ENCODE data around the gene PLXDC2. TPM values are rescaled to one million over a fixed set of nuclear protein-coding genes. Genes with fewer than 3 reads are reported as not detected.

PLXDC2 gene
- total RNA-seq, 1 experiment from 2014 or later: 38.7 TPM

DNA sequence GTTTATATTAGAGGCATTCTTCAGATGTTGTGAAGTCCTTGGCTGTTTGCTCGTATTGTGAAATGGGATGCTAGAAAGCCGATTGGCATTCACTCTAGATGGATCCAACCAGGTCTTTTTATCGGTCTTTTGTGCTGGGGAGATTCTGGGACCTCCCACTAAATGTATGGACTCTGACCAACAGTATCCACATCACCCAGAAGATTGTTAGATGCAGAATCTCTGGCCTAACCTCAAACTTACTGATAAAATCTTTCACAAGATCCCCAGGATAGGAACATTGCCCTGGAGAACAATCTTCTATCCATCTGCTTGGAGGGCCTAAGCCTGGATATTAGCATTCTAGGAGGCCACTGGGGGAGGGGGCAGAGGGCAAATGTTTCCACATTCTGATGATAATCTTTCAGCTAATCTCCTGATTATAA lies 160.9 kb downstream of the PLXDC2 start:
- H3K9ac ChIP-seq (ENCODE audit: extremely low read depth, insufficient read length, low read length): no peak overlapping the region
- DNase-seq: no peak
- no peak overlapping the region for H2BK120ac ChIP-seq (ENCODE audit: low read depth, low read length, poor library complexity, severe bottlenecking)
- no peaks in the 10 kb centered on the region for H3K23me2 ChIP-seq (ENCODE audit: insufficient read length, low read depth, low read length, poor library complexity, severe bottlenecking)
- no peak overlapping the region for H4K91ac ChIP-seq (ENCODE audit: insufficient read length, low read depth, low read length)
- no peak overlapping the region for H2AFZ ChIP-seq (ENCODE audit: low read length)
- no peaks in the 10 kb centered on the region; the same call in 1 of the 2 replicates for H3K79me2 ChIP-seq (ENCODE audit: insufficient read depth, low read length)
- H3K4me1 Mint-ChIP-seq: peaks cover 34 to 39% of the 10 kb centered on the region in 2 experiments
- H3K18ac ChIP-seq (ENCODE audit: insufficient read length, low read depth, low read length): no peak overlapping the region
- no peak overlapping the region for H4K8ac ChIP-seq (replicated peaks; ENCODE audit: insufficient read length, low read depth, low read length)
- H3K23ac ChIP-seq (ENCODE audit: insufficient read length, low read depth, low read length): no peak overlapping the region
- H3K27ac ChIP-seq (ENCODE audit: insufficient read length, low read depth, low read length): no peak overlapping the region
- WGBS (ENCODE audit: extremely low coverage, insufficient read length, low lambda C conversion rate): no CpG with 5 or more reads among the region's 3 CpGs
- H3K56ac ChIP-seq (ENCODE audit: insufficient read length, low read depth, low read length): no peak overlapping the region
- H2BK5ac ChIP-seq (ENCODE audit: insufficient read length, low read length): no peak overlapping the region
- peaks cover 4 to 6% of the 10 kb centered on the region in 2 experiments; a peak in 2 of 5 replicates for H3K9me3 Mint-ChIP-seq
- H3K14ac ChIP-seq (ENCODE audit: insufficient read depth, low read length): no peak overlapping the region
- no peak overlapping the region for H3T11ph ChIP-seq (ENCODE audit: low read length)
- H3K79me1 ChIP-seq (ENCODE audit: insufficient read depth, low read depth, low read length, poor library complexity, severe bottlenecking): no peaks in the 10 kb centered on the region
- H3K4ac ChIP-seq (ENCODE audit: low read depth, low read length): no peak overlapping the region
- no peak overlapping the region for H3K4me2 ChIP-seq (ENCODE audit: insufficient read depth, insufficient read length, low read length)
- H2AK5ac ChIP-seq (ENCODE audit: insufficient read length, low read length): no peak overlapping the region
- no peak for TF ChIP-seq CTCF (conservative IDR thresholded peaks at IDR 0.05)
- no peaks in the 10 kb centered on the region for H3K27me3 Mint-ChIP-seq (ENCODE audit: low read depth)
- H4K20me1 ChIP-seq (ENCODE audit: control insufficient read depth, insufficient read depth, insufficient read length): no peaks in the 10 kb centered on the region
- H2BK15ac ChIP-seq (ENCODE audit: low read depth, low read length): no peak overlapping the region
- no peaks in the 10 kb centered on the region for H3K27me3 ChIP-seq (ENCODE audit: insufficient read depth, low read length)
- no peak overlapping the region for H2BK12ac ChIP-seq (ENCODE audit: insufficient read length, low read depth, low read length)
- peaks cover 3 to 22% (median 7%) of the 10 kb centered on the region in 3 experiments; a peak in 4 of 7 replicates for H3K36me3 Mint-ChIP-seq (ENCODE audit: insufficient read depth in 1 of 3, low read depth in 3 of 3)
- no peak overlapping the region for H4K5ac ChIP-seq (ENCODE audit: insufficient read length, low read depth, low read length)
- H3K4me1 ChIP-seq (ENCODE audit: insufficient read depth, low read length): peaks cover 2% of the 10 kb centered on the region; the same call in 1 of the 2 replicates
- no peak overlapping the region; a peak in 1 of 7 replicates for H3K27ac Mint-ChIP-seq
- H2BK20ac ChIP-seq (ENCODE audit: low read depth, low read length, poor library complexity, severe bottlenecking): no peak overlapping the region
- no peaks in the 10 kb centered on the region for H3K9me3 ChIP-seq (ENCODE audit: control insufficient read depth, low read depth, low read length)
- no peak overlapping the region for H3K4me3 Mint-ChIP-seq

Measured in H9 (cell line).